GM12872 (cell line): Measurements from ENCODE around the gene TSPO2.

Experiments used
- TF ChIP-seq, protein P1 (sequence below): IDR thresholded peaks from 3 replicates; pipeline ENCODE4 v1.5.1; 2011; ENCODE audit warnings: low read depth, mild to moderate bottlenecking, low read length, moderate library complexity; ENCODE audit not compliant: insufficient read depth

TSPO2 gene

DNA sequence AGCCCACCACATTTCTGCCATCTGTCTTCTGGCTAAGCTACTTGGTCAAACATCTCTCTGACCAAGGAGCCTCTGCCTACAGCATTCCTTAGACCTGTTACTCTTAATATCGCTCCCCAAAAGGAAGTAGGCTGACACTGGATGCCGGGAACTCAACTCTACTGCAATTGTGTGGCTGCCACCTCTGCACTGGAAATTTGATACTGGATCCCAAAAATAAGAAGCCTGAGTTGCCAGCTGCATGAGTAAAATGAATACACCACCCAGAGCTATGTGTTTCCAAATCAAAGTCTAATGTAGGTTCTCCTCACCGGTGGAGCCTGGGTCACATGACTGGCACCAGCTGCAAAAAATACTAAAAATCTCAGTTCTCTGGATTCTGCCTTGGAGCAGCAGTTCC lies 40.1 kb upstream of the TSPO2 start:
- TF ChIP-seq, protein P1, sequence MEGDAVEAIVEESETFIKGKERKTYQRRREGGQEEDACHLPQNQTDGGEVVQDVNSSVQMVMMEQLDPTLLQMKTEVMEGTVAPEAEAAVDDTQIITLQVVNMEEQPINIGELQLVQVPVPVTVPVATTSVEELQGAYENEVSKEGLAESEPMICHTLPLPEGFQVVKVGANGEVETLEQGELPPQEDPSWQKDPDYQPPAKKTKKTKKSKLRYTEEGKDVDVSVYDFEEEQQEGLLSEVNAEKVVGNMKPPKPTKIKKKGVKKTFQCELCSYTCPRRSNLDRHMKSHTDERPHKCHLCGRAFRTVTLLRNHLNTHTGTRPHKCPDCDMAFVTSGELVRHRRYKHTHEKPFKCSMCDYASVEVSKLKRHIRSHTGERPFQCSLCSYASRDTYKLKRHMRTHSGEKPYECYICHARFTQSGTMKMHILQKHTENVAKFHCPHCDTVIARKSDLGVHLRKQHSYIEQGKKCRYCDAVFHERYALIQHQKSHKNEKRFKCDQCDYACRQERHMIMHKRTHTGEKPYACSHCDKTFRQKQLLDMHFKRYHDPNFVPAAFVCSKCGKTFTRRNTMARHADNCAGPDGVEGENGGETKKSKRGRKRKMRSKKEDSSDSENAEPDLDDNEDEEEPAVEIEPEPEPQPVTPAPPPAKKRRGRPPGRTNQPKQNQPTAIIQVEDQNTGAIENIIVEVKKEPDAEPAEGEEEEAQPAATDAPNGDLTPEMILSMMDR = no peak

DNA sequence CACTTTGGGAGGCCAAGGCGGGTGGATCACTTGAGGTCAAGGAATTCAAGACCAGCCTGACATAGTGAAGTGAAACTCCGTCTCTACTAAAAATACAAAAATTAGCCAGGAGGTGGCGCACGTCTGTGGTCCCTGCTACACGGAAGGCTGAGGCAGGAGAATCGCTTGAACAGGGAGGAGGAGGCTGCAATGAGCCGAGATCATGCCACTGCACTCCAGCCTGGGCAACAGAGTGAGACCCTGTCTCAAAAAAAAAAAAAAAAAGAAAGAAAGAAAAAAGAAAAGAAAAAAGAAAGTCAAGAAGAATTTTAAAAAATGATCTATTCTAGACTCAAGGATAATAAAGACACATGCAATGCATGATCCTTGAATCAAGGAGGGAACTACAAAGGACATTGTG lies 36.0 kb upstream of the TSPO2 start:
- TF ChIP-seq, protein P1 = peak; percentile 63

DNA sequence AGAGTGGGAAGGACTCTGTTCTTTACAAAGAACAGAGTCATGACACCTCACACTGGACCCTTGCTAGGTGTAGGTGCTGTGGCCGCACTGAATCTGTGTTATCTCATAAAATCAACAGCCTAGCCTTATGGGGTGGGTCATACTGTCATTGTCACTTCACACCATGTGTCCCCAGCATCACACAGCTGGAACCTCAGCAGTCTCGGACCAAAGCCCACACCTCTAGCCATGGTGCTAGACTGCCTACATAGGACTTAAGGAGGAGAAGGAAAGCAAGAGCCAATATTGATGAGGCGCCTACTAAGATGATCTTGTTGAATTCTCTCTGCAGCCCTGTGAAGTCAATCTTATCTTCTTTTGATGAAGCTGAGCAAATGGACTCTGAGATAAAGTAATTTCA lies 34.3 kb upstream of the TSPO2 start:
- TF ChIP-seq, protein P1 = no peak

DNA sequence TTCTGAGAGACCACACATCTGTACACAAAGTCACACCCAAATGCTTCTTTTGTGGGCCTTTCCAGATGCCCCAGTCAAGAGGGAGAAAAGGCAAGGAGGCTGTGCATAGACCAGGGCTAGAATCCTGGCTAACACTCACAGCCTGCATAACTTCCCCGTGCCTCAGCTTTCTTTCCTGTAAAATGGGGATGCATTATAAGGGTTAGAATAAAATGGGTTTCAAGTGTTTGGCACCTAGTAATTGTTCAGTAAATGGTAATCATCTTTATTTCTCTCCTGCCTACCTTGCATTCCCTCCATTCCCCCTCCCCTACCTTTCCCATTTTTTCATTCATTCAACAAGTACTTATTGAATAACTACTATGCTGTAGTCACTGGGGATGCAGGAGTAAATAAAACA lies 32.6 kb upstream of the TSPO2 start:
- TF ChIP-seq, protein P1 = no peak

DNA sequence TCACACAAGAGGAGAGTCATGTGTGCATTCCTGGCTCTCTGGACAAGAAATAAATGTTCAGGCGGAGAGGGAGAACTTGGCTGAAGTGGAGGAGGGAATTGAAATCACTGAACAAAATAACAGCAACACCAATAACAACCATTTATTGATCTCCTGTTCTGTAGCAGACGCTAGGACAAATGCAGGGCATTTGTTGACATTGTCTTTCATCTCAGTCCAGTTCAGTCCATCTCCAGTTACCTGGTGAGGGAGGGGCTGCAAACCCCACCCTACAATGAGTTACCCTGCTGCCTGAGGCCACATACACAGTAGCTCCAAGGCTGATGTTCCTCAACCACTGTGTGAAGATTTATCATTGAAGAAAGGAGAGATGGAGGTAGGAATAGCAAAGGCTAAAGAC lies 30.6 kb upstream of the TSPO2 start:
- TF ChIP-seq, protein P1 = no peak

DNA sequence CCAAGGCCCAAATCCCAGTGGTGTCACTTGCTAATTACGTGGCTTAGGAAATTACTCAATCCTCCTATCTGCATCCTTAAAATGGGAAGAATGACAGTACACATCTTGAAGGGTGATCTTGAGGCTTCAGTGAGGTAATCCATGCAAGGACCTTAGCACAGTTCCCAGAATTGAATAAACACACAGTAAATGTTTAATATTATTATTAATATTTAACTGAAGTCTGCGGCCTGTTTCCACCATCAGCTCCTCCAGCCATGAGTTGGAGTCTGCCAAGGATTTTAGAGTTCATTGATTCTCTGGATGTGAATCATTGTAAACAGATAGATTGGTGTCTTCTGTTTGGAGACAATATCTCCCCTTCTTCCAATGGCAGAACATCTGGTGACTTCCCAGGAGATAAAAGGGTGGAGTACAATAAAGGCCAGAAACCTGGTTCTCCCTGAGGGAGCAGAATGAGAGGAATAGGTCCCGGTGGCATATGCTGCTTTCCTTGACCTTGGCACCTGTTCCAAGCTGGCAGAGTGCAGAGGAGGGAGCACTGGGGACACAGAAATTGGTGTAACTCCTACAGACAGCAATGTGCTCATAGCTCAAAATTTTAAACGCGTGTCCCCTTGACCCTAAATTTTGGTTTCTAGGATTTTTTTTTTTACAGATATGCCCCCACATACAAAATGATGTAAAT lies 28.7 kb upstream of the TSPO2 start:
- TF ChIP-seq, protein P1 = no peak

DNA sequence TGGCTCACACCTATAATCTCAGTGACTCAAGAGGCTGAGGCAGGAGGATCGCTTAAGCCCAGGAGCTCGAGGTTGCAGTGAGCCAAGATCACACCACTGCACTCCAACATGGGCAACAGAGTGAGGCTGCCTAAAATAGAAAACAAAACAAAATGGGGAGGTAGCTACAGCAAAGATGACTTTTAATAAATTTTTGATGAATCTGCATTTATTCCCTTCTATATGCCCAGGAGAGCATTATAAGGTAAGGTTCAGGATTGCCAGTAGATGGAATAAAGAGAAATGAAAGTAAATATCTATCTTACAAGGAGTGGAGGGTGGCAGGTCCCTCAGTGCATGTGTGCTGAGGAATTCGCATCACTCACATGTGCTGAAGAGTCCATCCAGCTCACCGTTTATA lies 27.5 kb upstream of the TSPO2 start:
- TF ChIP-seq, protein P1 = no peak
